ENCODE measurements around the gene SAMD11. TPM values are rescaled to one million over a fixed set of nuclear protein-coding genes. Genes with fewer than 3 reads are reported as not detected.

The SAMD11 gene
- total RNA-seq, 1 donor from 2014 or later: not detected

DNA sequence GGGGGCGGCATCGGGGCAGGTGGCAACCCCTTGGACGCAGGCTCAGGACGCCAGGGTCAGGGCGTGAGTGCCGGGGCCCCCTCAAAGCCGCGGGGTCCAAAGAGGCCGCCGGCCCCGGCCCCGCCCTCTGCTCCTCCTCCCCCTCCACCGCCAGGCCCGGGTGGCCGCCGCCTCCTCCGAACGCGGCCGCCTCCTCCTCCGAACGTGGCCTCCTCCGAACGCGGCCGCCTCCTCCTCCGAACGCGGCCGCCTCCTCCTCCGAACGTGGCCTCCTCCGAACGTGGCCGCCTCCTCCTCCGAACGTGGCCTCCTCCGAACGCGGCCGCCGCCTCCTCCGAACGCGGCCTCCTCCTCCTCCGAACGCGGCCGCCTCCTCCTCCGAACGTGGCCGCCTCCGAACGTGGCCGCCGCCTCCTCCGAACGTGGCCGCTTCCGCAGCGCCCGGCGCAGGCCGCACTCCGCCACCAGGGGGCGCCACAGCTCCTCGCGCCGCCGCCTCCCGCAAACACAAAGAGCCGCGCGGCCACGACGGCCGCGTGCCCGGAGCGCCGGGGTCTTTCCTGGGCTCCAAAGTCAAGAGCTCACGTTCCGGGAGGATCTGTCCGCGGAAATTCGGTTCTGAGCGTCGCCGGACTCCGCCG, 19.3 kb upstream of the SAMD11 start:
- intact Hi-C loops (cut with micrococcal nuclease): loop anchor here (2.0 kb wide), 1 partner anchor 16 kb away; no protein-coding TSS in a partner anchor
- H3K9me3 Mint-ChIP-seq: no peaks in the 10 kb centered on the region
- H3K27ac Mint-ChIP-seq: peak overlapping the region; percentile 69
- DNase-seq (peak; percentile 79), ATAC-seq (ENCODE audit: low read depth) (peak; percentile 70)
- CTCF ChIA-PET: interaction anchor here (1.0 to 1.3 kb wide), 2 partner anchors 16 to 72 kb away, joined by 3 to 6 read pairs; no protein-coding TSS in a partner anchor
- H3K36me3 Mint-ChIP-seq (ENCODE audit: low read depth): no peaks in the 10 kb centered on the region
- peaks cover 16% of the 10 kb centered on the region for H3K4me1 Mint-ChIP-seq
- POLR2A ChIA-PET: interaction anchor here (0.6 to 1.1 kb wide), 3 partner anchors 38 to 471 kb away, joined by 3 to 9 read pairs (median 6); partner anchors contain the start of genes AURKAIP1 and NOC2L
- TF ChIP-seq, protein P1, sequence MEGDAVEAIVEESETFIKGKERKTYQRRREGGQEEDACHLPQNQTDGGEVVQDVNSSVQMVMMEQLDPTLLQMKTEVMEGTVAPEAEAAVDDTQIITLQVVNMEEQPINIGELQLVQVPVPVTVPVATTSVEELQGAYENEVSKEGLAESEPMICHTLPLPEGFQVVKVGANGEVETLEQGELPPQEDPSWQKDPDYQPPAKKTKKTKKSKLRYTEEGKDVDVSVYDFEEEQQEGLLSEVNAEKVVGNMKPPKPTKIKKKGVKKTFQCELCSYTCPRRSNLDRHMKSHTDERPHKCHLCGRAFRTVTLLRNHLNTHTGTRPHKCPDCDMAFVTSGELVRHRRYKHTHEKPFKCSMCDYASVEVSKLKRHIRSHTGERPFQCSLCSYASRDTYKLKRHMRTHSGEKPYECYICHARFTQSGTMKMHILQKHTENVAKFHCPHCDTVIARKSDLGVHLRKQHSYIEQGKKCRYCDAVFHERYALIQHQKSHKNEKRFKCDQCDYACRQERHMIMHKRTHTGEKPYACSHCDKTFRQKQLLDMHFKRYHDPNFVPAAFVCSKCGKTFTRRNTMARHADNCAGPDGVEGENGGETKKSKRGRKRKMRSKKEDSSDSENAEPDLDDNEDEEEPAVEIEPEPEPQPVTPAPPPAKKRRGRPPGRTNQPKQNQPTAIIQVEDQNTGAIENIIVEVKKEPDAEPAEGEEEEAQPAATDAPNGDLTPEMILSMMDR (IDR thresholded peaks at IDR 0.05): no peak
- peak overlapping the region; percentile 79 for H3K4me3 Mint-ChIP-seq
- H3K27me3 Mint-ChIP-seq: peaks cover 28% of the 10 kb centered on the region

DNA sequence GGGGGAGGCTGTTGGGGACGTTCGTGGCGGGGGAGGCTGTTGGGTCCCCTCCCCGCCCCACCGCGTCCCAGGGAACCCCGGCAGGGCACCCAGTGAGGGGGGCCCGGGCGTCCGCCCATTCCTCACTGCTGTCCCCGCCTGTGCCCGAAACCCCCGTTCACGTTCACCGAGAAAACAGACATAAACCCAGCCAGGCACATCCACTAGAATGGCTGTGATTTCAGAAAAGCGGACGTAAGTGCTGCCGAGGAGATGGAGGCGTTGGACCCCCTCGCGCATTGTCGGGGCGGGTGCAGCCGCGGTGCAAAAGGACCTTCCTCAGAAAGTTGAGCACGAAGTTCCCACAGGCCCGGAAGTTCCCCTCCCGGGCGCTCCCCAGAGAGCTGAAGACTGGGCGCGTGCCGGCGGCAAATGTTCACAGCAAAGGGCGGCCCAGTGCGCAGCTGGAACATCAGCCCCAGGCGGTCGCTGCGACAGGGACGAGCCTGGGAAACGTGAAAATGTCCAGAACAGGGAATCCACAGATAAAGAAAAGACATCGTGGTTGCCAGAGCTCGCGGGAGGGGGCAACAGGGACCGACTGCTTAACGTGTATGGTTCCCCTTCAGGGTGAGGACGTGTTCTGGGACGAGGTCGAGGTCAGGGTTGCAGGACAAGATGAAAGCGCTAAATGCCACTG, 18.5 kb upstream of the SAMD11 start:
- ATAC-seq (ENCODE audit: low read depth) (peak; percentile 41), DNase-seq (peak; percentile 40)
- H3K27ac Mint-ChIP-seq: peak overlapping the region; percentile 18
- H3K36me3 Mint-ChIP-seq (ENCODE audit: low read depth): no peaks in the 10 kb centered on the region
- TF ChIP-seq, protein P1 (IDR thresholded peaks at IDR 0.05): no peak
- H3K27me3 Mint-ChIP-seq: peaks cover 25% of the 10 kb centered on the region
- H3K9me3 Mint-ChIP-seq: no peaks in the 10 kb centered on the region
- CTCF ChIA-PET: interaction anchor here (0.9 to 1.7 kb wide), 4 partner anchors 62 to 159 kb away, joined by 3 to 10 read pairs (median 4); partner anchors contain the start of gene PLEKHN1
- peaks cover 16% of the 10 kb centered on the region for H3K4me1 Mint-ChIP-seq
- POLR2A ChIA-PET: interaction anchor here (1.0 to 1.1 kb wide), 3 partner anchors 54 to 470 kb away, joined by 3 to 9 read pairs (median 3); partner anchors contain the start of genes AURKAIP1 and NOC2L
- H3K4me3 Mint-ChIP-seq: peak overlapping the region; percentile 76
- intact Hi-C loops (cut with micrococcal nuclease): loop anchor here (1.0 to 5.0 kb wide), 4 partner anchors 16 to 71 kb away; partner anchors contain the start of gene KLHL17

DNA sequence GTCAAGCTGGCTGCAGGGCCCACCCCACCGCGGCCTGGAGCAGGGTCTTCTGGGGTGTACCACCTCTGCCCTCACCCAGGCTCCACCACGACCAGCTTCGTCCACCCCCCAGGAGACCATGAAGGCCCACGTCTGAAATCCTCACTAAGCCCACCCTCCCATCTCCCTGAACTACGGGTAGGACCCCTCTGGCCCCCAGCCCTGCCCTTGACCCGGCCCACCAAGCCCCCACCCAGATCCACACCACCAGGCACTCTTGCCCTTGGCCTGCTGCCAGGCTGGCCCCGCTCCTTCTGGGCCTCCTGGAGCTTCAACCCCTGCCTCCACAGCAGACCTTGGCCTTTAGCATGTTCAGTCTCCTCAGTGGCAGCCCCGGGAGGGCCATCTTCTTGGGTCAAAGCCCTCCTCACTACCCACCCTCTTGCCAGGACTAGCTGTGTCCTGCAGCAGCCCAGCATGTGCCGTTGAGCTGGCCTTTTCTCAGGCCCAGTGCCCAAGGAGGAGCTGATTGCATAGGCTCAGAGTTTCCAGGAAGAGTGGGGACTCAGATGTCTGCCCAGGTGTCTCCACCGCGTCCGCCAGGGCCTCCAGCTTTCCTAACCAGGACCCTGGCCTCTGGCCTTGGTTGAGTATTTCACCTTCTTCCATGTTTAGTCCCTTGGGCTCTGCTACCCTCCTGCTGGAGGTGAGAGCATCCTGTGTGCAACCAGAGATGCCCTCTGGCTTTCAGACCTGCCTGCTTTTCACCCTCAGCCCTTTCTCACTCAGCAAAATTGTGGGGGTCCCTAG, 17.7 kb upstream of the SAMD11 start:
- TF ChIP-seq, protein P1 (IDR thresholded peaks at IDR 0.05): no peak
- peaks cover 16% of the 10 kb centered on the region for H3K4me1 Mint-ChIP-seq
- H3K36me3 Mint-ChIP-seq (ENCODE audit: low read depth): no peaks in the 10 kb centered on the region
- no peaks in the 10 kb centered on the region for H3K9me3 Mint-ChIP-seq
- ATAC-seq (ENCODE audit: low read depth) (no peak), DNase-seq (no peak)
- ChIA-PET POLR2A (interaction anchor here (1.0 kb wide), 1 partner anchor 78 kb away, joined by 3 read pairs; no protein-coding TSS in a partner anchor), CTCF (interaction anchor here (0.9 to 1.7 kb wide), 4 partner anchors 61 to 158 kb away, joined by 3 to 10 read pairs (median 4); partner anchors contain the start of gene PLEKHN1)
- peaks cover 25% of the 10 kb centered on the region for H3K27me3 Mint-ChIP-seq
- intact Hi-C loops (cut with micrococcal nuclease): loop anchor here (1.0 to 5.0 kb wide), 4 partner anchors 15 to 70 kb away; partner anchors contain the start of gene KLHL17
- H3K4me3 Mint-ChIP-seq: peak overlapping the region; percentile 53
- no peak overlapping the region for H3K27ac Mint-ChIP-seq

DNA sequence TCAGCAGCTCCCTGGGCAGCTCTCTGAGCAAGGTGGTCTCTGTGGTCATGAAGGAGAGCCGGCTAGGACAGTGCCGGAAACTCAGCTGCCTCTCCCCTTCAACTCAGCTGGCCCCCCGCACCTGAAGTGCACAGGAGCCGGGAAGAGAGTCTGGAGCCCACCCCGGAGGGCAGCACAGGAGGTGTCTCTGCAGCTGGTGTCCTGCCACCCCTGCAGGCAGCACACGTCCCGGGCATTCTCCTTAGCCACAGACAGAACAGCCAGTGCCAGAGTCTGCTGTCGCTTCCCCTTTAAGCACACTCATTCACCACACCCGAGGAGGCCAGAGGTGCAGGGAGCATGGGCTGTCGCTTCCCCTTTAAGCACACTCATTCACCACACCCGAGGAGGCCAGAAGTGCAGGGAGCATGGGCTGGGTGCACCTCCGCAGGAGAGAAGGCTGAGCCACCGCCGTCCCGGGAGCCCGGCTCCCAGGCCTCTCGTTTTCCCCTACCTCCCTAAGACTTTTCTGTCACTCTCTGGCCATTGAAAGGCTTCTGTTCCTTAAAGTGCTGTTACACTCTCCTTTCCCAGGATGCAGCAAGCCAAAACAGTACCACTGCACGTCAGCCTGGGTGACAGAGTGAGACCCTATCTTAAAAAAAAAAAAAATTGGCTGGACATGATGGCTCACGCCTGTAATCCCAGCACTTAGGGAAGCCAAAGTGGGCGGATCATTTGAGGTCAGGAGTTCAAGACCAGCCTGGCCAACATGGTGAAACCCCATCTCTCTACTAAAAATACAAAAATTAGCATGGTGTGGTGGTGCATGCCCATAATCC, 16.9 kb upstream of the SAMD11 start:
- Mint-ChIP-seq H3K4me3 (peak overlapping the region; percentile 53), H3K9me3 (no peaks in the 10 kb centered on the region), H3K27me3 (peaks cover 32% of the 10 kb centered on the region), H3K36me3 (ENCODE audit: low read depth) (no peaks in the 10 kb centered on the region), H3K27ac (no peak overlapping the region), H3K4me1 (peaks cover 16% of the 10 kb centered on the region)
- ChIA-PET POLR2A (no interaction called here), CTCF (interaction anchor here (1.1 to 1.7 kb wide), 2 partner anchors 68 to 78 kb away, joined by 4 to 10 read pairs; no protein-coding TSS in a partner anchor)
- ATAC-seq (ENCODE audit: low read depth): peak; percentile 77
- TF ChIP-seq, protein P1 (IDR thresholded peaks at IDR 0.05): no peak
- intact Hi-C loops (cut with micrococcal nuclease): loop anchor here (5.0 kb wide), 2 partner anchors 35 to 55 kb away; partner anchors contain the start of gene KLHL17
- DNase-seq: peak; percentile 27
